GM12801 (cell line): ENCODE measurements around the gene CLEC16A.

Experiments
- TF ChIP-seq, protein P1 (sequence below): IDR thresholded peaks from one replicate; pipeline ENCODE4 v1.5.1; 2011; ENCODE audit warnings: control low read depth; ENCODE audit not compliant: insufficient read length; ENCODE audit errors: extremely low read depth

The CLEC16A gene

GRCh38 chr16:10976634-10977033 lies 32.3 kb downstream of the CLEC16A start:
- TF ChIP-seq, protein P1, sequence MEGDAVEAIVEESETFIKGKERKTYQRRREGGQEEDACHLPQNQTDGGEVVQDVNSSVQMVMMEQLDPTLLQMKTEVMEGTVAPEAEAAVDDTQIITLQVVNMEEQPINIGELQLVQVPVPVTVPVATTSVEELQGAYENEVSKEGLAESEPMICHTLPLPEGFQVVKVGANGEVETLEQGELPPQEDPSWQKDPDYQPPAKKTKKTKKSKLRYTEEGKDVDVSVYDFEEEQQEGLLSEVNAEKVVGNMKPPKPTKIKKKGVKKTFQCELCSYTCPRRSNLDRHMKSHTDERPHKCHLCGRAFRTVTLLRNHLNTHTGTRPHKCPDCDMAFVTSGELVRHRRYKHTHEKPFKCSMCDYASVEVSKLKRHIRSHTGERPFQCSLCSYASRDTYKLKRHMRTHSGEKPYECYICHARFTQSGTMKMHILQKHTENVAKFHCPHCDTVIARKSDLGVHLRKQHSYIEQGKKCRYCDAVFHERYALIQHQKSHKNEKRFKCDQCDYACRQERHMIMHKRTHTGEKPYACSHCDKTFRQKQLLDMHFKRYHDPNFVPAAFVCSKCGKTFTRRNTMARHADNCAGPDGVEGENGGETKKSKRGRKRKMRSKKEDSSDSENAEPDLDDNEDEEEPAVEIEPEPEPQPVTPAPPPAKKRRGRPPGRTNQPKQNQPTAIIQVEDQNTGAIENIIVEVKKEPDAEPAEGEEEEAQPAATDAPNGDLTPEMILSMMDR, result no peak

GRCh38 chr16:10978124-10978523 lies 33.8 kb downstream of the CLEC16A start:
- TF ChIP-seq, protein P1, result no peak

DNA sequence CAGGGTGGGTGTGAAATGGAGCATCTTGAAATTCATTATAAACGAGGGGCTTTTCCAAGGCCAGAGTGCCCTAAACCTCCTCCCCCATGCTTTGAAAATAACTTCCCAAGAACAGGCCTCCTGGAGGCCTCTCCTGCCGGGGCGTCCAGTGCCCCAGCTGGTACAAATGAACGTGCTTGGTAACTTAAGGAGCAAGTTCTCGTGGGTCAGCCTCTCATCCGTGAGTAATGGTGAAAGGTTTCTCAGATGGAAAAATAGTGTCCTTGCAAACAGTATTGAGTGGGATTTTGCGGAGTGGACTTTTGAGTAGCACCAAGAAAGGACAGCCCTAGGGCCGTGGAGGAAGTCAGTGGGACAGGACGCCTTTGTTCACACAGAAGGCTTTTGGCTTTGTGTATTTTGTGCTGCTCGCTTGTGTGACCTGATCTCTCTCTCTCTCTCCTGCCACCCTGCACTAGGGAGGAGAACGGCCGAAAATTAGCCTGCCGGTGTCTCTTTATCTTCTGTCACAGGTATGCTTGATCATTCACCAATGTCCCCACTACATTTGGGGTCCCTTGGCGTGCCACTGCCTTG lies 34.6 kb downstream of the CLEC16A start:
- TF ChIP-seq, protein P1, result no peak

- TF ChIP-seq, protein P1, result no peak
These were observed 35.6 kb downstream of the CLEC16A start for GRCh38 chr16:10979717-10980601.

DNA sequence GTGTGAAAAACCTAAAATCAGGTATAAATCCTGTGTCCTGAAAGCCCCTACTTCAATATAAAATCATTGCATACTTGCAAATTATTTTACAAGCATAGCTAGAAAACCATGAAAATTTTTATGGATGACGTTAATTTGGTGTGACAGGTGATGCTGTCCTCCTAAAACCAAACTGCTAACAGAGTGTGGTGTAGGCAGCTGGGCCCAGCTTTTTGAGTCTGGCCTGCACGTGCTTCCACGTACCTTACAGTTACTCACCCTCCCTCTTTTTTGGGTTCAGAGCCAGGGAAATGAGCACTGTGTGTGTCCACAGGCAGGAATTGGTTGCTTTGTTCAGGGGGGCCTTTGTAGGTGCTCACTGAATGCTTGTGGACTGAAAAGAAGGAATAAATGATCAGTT lies 36.4 kb downstream of the CLEC16A start:
- TF ChIP-seq, protein P1, result no peak

GRCh38 chr16:10981697-10982216 lies 37.4 kb downstream of the CLEC16A start:
- TF ChIP-seq, protein P1, result peak; percentile 61

- TF ChIP-seq, protein P1, result no peak
These were observed 38.2 kb downstream of the CLEC16A start for GRCh38 chr16:10982465-10983150.
